HFF-Myc (cell line): ENCODE measurements around the gene LHX2.

Experiments
- DNase-seq: peaks from one replicate; pipeline ENCODE4 v3.0.0-alpha.2; 2011; ENCODE audit warnings: low read depth; ENCODE audit errors: extremely low read depth
- H3K4me3 ChIP-seq: replicated peaks from 2 replicates; pipeline ENCODE4 v1.5.1; 2011; ENCODE audit warnings: low read depth, mild to moderate bottlenecking, control low read depth, low read length
- TF ChIP-seq, protein P1 (sequence below): IDR thresholded peaks from 2 replicates; pipeline ENCODE4 v1.5.1; 2012; ENCODE audit warnings: mild to moderate bottlenecking, low read depth, low read length, control low read depth; ENCODE audit errors: missing control alignments

LHX2 gene

DNA sequence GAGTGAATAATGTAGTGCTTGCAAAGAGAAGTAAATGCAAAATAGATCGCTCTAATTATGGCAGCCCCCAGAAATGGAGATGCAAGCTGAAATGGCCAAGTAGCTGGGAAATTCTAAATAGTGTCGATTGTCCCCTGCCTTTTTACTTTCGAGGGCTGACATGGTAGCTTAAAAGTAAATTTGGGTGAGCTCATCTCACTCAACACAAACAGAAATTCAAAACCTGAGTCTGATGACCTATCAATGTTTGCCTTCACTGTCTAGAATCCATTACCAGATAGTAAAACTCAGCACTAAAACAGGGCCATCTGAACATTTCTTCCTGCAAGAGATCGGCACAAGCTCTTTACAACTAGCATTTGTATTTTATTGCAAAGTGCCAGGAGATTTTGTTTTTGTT, 7.0 kb upstream of the LHX2 start:
- TF ChIP-seq, protein P1, sequence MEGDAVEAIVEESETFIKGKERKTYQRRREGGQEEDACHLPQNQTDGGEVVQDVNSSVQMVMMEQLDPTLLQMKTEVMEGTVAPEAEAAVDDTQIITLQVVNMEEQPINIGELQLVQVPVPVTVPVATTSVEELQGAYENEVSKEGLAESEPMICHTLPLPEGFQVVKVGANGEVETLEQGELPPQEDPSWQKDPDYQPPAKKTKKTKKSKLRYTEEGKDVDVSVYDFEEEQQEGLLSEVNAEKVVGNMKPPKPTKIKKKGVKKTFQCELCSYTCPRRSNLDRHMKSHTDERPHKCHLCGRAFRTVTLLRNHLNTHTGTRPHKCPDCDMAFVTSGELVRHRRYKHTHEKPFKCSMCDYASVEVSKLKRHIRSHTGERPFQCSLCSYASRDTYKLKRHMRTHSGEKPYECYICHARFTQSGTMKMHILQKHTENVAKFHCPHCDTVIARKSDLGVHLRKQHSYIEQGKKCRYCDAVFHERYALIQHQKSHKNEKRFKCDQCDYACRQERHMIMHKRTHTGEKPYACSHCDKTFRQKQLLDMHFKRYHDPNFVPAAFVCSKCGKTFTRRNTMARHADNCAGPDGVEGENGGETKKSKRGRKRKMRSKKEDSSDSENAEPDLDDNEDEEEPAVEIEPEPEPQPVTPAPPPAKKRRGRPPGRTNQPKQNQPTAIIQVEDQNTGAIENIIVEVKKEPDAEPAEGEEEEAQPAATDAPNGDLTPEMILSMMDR, result no peak
- no peak for DNase-seq
- no peak overlapping the region for H3K4me3 ChIP-seq

DNA sequence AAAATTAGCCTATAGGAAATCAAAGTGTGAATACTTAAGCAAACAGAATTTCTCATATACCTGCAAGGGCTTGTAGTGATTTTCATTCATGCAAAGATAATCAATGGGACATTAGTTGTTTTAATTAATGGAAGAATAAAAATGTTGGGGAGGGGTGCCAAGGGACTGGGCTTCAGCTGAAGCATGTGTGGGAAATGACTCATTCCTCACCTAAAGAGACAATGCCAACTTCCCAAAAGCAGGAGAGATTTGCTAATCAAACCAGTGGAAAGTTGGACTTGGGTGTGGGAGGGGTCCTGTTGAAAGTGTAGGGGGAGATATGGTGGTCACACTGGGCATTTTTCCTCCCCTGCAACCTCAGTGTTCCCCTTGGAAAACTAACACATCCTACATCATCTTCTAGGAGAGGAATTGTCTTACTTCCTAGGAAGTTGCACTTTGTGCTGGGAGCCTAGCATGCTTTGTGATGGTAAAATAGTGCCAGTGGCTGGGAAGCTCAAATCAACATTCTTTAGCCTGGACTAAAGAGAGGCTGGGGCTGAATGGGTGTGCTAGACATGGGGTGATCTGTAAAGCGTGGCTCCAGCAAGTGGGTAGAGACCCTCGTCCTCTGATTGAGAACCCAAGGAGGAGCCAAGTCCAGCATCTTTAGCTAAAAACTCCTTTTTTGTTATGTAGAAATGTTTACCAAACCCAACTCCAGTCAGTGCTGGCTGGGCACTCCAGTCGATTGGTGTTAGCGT, 6.4 kb upstream of the LHX2 start:
- TF ChIP-seq, protein P1, result no peak
- DNase-seq, result no peak
- H3K4me3 ChIP-seq, result no peak overlapping the region

DNA sequence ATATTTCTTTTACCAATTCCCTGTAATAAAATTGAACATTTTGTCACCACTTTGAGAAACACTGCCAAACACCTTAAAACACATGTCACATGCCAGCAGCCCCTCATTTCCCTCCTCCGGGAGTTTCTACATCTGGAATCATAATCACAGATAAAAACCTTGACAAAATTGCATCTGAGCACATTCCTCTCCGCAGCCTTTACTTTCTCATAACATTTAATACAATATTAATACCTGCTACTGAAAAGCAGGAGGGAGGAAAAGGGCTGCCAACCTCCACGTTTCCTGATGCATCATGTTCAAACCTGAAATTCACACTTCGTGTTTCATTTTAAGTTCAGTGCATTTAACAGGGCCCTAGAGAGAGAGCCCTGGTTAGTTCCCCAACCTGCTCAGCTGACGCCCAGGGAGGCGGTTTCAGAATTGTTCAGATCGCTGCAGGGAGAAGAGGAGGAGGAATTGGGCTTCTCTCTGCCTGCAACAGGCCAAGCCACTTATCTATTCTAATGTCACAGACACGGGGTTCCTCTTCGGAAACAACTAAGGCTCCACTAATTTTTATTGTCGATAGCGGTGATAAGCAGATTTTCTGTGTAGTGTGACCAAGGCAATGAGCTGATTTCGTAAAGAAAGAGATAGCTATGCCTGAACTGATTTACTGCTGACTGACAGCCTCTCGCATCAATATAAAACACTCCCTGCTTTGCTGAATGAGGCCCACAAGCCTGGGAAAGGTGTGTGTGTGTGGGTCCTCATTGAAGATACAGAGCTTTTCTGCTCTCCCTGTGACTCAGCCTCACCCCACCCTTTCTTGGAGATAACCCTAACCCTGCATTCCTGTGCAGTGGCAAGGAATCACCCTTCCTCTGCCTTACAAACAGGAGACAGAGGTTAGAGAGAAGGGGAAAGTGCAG, 4.9 kb upstream of the LHX2 start:
- TF ChIP-seq, protein P1, result no peak
- DNase-seq, result no peak
- no peak overlapping the region for H3K4me3 ChIP-seq

DNA sequence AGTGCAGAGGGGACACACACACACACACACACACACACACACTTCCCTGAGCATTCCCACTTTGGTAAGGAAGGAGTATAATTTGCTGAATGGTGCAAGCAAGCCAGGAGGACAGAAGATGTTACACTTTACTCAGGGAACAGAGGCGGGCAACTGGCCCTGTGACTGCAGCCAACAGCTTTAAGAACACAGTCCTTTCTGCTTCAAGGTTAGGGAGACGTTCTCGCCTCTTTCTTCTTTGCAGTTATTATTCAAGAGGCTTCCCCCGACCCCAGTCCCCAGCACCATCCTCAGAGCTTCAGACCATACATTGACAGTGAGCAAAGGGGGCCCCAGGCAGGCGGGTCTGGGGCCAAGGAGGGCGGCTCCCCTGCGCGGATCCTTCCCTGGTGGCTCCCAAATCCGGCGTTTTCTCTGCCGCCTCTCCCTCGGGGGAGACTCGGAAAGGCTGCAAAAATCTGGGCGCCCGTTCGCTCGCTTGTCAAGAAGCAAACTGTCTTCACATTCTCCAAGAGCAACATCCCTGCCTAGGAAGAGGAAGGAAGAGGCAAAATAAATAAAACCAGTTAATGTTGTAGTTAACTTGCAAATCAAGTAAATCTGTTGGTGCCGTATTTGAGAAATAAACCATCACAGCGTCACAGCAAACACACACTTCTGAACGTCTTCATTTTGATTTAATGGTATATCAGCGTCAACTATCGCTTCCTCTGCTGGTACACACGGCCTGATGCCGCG, 3.8 kb upstream of the LHX2 start:
- TF ChIP-seq, protein P1, result no peak
- no peak overlapping the region for H3K4me3 ChIP-seq
- no peak for DNase-seq

DNA sequence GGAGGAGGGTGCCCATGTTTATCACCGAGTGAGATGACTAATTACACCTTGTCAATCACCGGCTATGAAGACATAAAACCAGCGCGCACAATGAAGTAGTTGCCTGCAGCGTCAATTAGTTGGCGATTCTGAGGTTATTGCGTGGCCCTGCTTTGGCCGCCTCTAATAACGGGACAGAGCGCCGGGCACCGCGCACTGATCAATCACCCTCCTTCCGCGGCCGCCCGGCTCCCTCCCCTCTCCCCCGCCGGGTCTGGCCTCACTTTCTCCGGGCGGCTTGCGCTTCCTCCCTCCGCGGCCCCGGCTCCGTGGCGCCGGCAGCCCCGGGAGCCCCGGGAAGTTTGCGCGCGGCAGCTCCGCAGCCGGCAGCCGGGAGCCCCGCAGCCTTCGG, 3.3 kb upstream of the LHX2 start:
- no peak for DNase-seq
- no peak overlapping the region for H3K4me3 ChIP-seq
- TF ChIP-seq, protein P1, result no peak

DNA sequence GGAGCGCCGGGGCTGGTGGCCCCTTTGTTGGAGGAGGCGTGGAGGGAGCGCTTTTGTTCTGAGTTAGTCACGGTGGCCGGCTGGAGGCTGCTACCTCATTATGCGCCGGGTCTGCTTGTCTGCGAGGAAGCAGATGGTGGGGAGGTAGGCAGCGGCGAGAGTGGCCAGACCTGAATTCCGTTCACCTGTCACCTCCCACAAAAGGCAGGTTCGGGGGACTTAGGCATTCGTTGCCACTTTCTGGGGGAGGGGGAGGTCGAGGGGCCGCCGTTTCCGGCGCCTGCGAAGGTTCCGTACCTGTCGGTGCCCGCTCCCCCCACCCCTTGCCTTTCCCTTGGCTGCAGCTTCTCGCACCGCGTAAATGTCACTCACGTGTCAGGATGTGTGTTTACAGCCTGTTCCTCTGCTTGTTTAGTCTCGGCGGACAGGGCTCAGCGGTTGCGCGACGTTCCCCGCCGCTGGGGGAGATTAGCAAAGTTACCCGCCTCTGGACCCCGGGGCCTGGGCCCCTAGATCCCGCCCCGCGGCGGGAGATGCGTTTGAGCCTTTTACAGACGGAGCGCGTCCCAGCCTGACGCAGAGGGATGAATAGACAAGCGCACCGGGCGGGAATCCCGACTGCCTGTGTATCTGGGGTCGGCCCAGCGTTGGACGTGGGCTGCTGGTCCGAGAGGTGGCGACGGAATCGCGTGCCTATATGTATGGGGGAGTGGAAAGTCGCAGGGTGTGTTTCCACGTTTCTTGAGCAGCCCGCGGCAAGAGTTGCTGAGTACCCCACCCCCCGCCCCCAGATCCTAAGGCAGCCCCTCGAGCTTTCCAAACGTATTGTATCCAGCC, 2.7 kb upstream of the LHX2 start:
- DNase-seq, result no peak
- no peak overlapping the region for H3K4me3 ChIP-seq
- TF ChIP-seq, protein P1, result no peak
